Neuronal stem cell (in vitro differentiated cells): ENCODE measurements around the gene APBA3.

Experiments used
- DNase-seq: peaks from one replicate; pipeline ENCODE4 v3.0.0-alpha.2; 2013; ENCODE audit warnings: low spot score
- H2AFZ ChIP-seq: one replicate; pipeline ENCODE4 v1.6.1; 2013; ENCODE audit warnings: mild to moderate bottlenecking, low read length, inconsistent platforms
- H2AK5ac ChIP-seq: 2 replicates; pipeline ENCODE4 v1.6.1; 2013; ENCODE audit warnings: low read depth, mild to moderate bottlenecking, inconsistent platforms, low read length, moderate library complexity, mixed read lengths
- H2BK120ac ChIP-seq: 2 replicates; pipeline ENCODE4 v1.6.1; 2013; ENCODE audit warnings: low read depth, mild to moderate bottlenecking, inconsistent platforms, low read length, moderate library complexity, mixed read lengths
- H2BK12ac ChIP-seq: one replicate; pipeline ENCODE4 v1.6.1; 2013; ENCODE audit warnings: low read length, inconsistent platforms
- H2BK15ac ChIP-seq: 2 replicates; pipeline ENCODE4 v1.6.1; 2013; ENCODE audit warnings: mild to moderate bottlenecking, low read length, inconsistent platforms, mixed read lengths
- H2BK5ac ChIP-seq: one replicate; pipeline ENCODE4 v1.6.1; 2013; ENCODE audit warnings: inconsistent platforms, mild to moderate bottlenecking, low read length, moderate library complexity
- H3K14ac ChIP-seq: one replicate; pipeline ENCODE4 v1.6.1; 2013; ENCODE audit warnings: low read length, inconsistent platforms
- H3K18ac ChIP-seq: 2 replicates; pipeline ENCODE4 v1.6.1; 2013; ENCODE audit warnings: low read length, inconsistent platforms
- H3K23ac ChIP-seq: 2 replicates; pipeline ENCODE4 v1.6.1; 2013; ENCODE audit warnings: low read depth, mild to moderate bottlenecking, mixed read lengths, low read length, inconsistent platforms; ENCODE audit not compliant: poor library complexity
- H3K27ac ChIP-seq: replicated peaks from 3 replicates; pipeline ENCODE4 v1.5.1; 2013; ENCODE audit warnings: low read length, inconsistent platforms
- H3K27me3 ChIP-seq, 3 experiments: 2 replicates each; pipeline ENCODE4 v1.6.1; 2013; ENCODE audit warnings: low read length in 3 of 3, mild to moderate bottlenecking in 2 of 3, inconsistent platforms in 1 of 3, low read depth in 1 of 3, mixed read lengths in 1 of 3, moderate library complexity in 1 of 3; ENCODE audit not compliant: control insufficient read depth in 3 of 3, insufficient read depth in 3 of 3
- H3K36me3 ChIP-seq, 2 donors: replicated peaks in 1 of 2; 2 replicates each; pipeline ENCODE4 v1.6.1; 2013; ENCODE audit warnings: low read length in 2 of 2; ENCODE audit not compliant: control insufficient read depth in 2 of 2, insufficient read depth in 2 of 2
- H3K4ac ChIP-seq: 2 replicates; pipeline ENCODE4 v1.6.1; 2013; ENCODE audit warnings: inconsistent platforms, mild to moderate bottlenecking, low read length, moderate library complexity
- H3K4me1 ChIP-seq, 2 donors: 1 replicate in 1 of 2; 2 replicates in 1 of 2; pipeline ENCODE4 v1.6.1; 2013; ENCODE audit warnings: low read length in 2 of 2, low read depth in 1 of 2; ENCODE audit not compliant: control insufficient read depth in 2 of 2, insufficient read depth in 1 of 2
- H3K4me2 ChIP-seq: one replicate; pipeline ENCODE4 v1.6.1; 2013; ENCODE audit warnings: mild to moderate bottlenecking, low read length, inconsistent platforms; ENCODE audit not compliant: insufficient read depth, poor library complexity, severe bottlenecking
- H3K4me3 ChIP-seq, 2 donors: 2 replicates each; pipeline ENCODE4 v1.5.1; 2013; ENCODE audit warnings: low read length in 2 of 2, mild to moderate bottlenecking in 2 of 2, inconsistent platforms in 1 of 2, moderate library complexity in 1 of 2
- H3K79me1 ChIP-seq: one replicate; pipeline ENCODE4 v1.6.1; 2013; ENCODE audit warnings: low read depth, mild to moderate bottlenecking, inconsistent platforms, low read length, moderate library complexity
- H3K9ac ChIP-seq: one replicate; pipeline ENCODE4 v1.6.1; 2013; ENCODE audit warnings: mild to moderate bottlenecking, low read depth, low read length, inconsistent platforms; ENCODE audit not compliant: poor library complexity
- H3K9me3 ChIP-seq, 2 donors: replicated peaks in 1 of 2; 2 replicates each; pipeline versions ENCODE3 to v1.6.1; 2013; ENCODE audit warnings: low read length in 2 of 2, mild to moderate bottlenecking in 2 of 2, inconsistent platforms in 1 of 2, low read depth in 1 of 2, mixed read lengths in 1 of 2, moderate library complexity in 1 of 2; ENCODE audit not compliant: control insufficient read depth in 2 of 2, insufficient read depth in 1 of 2
- H4K8ac ChIP-seq: one replicate; pipeline ENCODE4 v1.6.1; 2013; ENCODE audit warnings: low read depth, mild to moderate bottlenecking, inconsistent platforms, low read length, moderate library complexity
- H4K91ac ChIP-seq: one replicate; pipeline ENCODE4 v1.6.1; 2013; ENCODE audit warnings: low read length, low read depth, mild to moderate bottlenecking, inconsistent platforms; ENCODE audit not compliant: poor library complexity
- WGBS, 2 donors: extraction: QIAGEN DNeasy Blood & Tissue Kit; methylation state at CpG; one replicate each; pipeline ENCODE4 v1.1.7; 2013; ENCODE audit warnings: missing lambda C conversion rate in 2 of 2, mixed read lengths in 1 of 2; ENCODE audit not compliant: insufficient read length in 2 of 2, insufficient replicate concordance in 1 of 2; ENCODE audit errors: extremely low coverage in 2 of 2; 5-methylcytosine and 5-hydroxymethylcytosine counted together

The APBA3 gene

DNA sequence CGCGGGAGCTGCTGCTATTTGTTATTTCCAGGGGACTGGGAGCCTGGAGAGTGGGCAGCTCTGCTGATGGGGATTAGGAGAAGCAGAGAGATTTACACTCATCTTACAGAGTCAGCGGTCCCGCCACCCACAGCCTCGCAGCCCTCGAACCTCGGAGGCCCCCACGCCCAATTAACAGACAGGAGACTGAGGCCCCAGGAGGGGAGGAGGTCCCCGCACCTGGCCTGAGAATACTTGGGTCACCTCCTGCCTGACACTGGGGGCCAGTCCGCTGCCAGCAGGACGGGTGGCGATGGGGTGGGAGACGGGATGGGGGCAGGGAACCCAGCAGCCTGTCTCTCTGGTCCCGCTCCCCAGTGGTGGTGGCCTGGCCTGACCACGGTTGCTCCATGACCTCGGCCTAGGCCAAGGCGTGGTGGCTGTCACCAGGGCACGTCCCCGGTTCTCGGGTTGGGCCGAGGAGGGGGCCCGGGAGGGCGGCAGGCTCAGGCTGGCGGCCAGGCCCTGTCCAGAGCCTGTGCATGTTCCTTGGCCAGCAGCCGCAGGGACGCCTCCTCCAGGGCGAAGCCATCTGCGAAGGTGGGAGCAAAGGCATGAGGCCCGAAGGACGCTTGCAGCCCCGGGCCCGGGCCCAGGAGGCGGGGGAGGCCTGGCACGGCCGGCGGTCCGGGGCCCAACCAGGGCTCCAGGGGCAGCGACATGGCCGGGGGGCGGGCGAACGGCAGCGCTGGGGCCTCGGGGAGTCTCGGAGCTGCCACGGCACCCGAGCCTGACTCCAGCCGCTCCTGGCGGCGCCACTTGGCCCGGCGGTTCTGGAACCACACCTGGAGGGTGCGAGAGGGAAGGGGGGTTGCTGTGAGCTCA is 8.9 kb upstream of the APBA3 start:
- H3K23ac ChIP-seq = no peak overlapping the region
- H2BK5ac ChIP-seq = peak overlapping the region; percentile 71
- H3K14ac ChIP-seq = peak overlapping the region; percentile 47
- H3K36me3 ChIP-seq = peaks cover 9 to 18% of the 10 kb centered on the region in 2 donors
- no CpG with 5 or more reads among the region's 53 CpGs for WGBS, 2 donors
- H3K27ac ChIP-seq = no peak overlapping the region
- peaks cover 4% of the 10 kb centered on the region for H3K79me1 ChIP-seq
- no peak overlapping the region for H4K91ac ChIP-seq
- H2AK5ac ChIP-seq = peak overlapping the region; percentile 84
- peak overlapping the region; percentile 4 for H2BK12ac ChIP-seq
- H4K8ac ChIP-seq = peak overlapping the region; percentile 48
- H3K9me3 ChIP-seq = no peaks in the 10 kb centered on the region
- H3K4me1 ChIP-seq = peaks cover 0 to 11% of the 10 kb centered on the region in 2 donors
- H3K18ac ChIP-seq = peak overlapping the region; percentile 89
- peak overlapping the region; percentile 52 for H2BK120ac ChIP-seq
- H3K4me2 ChIP-seq = peak overlapping the region; percentile 3
- no peak overlapping the region for H2AFZ ChIP-seq
- peak overlapping the region; percentile 89 for H3K4ac ChIP-seq
- H3K27me3 ChIP-seq = peaks cover 0 to 5% (median 0%) of the 10 kb centered on the region in 3 experiments
- H3K9ac ChIP-seq = no peak overlapping the region
- peak overlapping the region; percentile 75 for H2BK15ac ChIP-seq
- no peak overlapping the region for H3K4me3 ChIP-seq
- no peak for DNase-seq

DNA sequence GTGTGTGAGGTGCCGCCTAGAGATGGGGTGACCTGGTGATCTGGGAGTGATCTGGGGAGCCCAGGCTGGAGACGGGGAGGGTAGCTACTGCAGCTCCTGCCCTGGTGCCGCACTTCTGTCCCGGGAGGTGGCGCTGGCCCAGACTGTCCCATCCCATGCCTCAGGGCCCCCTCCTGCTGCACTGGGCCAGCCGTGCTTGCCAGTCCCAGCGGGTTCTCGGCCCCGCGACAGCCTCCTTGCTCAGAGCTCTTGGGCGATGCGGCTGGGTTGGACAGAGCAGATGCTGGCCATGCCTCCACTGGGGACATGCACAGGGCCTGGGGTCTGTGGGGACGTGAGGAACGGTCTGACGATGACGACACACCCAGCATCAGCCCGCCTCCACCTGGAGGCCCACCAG is 8.0 kb upstream of the APBA3 start:
- Histone ChIP-seq H3K36me3 (peaks cover 9 to 23% of the 10 kb centered on the region in 2 donors), H3K4ac (no peak overlapping the region), H3K14ac (no peak overlapping the region), H4K8ac (no peak overlapping the region), H3K18ac (no peak overlapping the region), H3K4me2 (no peak overlapping the region), H3K9me3 (no peaks in the 10 kb centered on the region), H3K23ac (peak overlapping the region; percentile 73), H3K27ac (no peak overlapping the region), H2BK120ac (no peak overlapping the region), H2BK15ac (no peak overlapping the region), H3K79me1 (peaks cover 4% of the 10 kb centered on the region), H2AFZ (no peak overlapping the region), H3K4me1 (peaks cover 0 to 8% of the 10 kb centered on the region in 2 donors), H2AK5ac (peak overlapping the region; percentile 71), H3K4me3 (no peak overlapping the region), H3K9ac (peak overlapping the region; percentile 12), H4K91ac (no peak overlapping the region), H2BK5ac (peak overlapping the region; percentile 71), H2BK12ac (peak overlapping the region; percentile 88), H3K27me3 (peaks cover 0 to 5% (median 0%) of the 10 kb centered on the region in 3 experiments)
- WGBS, 2 donors = no CpG with 5 or more reads among the region's 17 CpGs
- no peak for DNase-seq

DNA sequence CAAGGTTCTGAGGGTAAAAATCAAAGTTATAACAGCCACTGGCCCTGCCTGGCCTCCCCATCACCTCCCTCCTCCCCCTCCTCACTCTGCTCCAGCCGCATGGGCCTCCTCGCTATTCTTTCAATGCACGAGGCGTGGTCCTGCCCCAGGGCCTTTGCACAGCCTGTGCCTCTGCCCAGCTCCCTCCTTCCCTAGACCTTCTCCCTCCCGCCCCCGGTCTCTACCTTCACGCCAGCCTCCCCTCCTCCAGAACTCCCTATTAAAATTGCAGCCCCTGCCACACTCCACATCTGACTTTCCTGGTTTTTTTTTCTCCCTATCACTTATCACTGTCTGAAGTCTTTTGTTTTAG is 7.2 kb upstream of the APBA3 start:
- Histone ChIP-seq H3K18ac (no peak overlapping the region), H3K4me3 (no peak overlapping the region), H3K9ac (no peak overlapping the region), H2BK5ac (no peak overlapping the region), H3K23ac (no peak overlapping the region), H3K9me3 (no peaks in the 10 kb centered on the region), H3K4me2 (no peak overlapping the region), H3K4me1 (peaks cover 0 to 8% of the 10 kb centered on the region in 2 donors), H2BK120ac (no peak overlapping the region), H2BK12ac (no peak overlapping the region), H3K79me1 (peaks cover 4% of the 10 kb centered on the region), H3K27me3 (no peaks in the 10 kb centered on the region), H2BK15ac (no peak overlapping the region), H2AK5ac (no peak overlapping the region), H4K8ac (no peak overlapping the region), H3K36me3 (peaks cover 9 to 23% of the 10 kb centered on the region in 2 donors), H3K4ac (no peak overlapping the region), H3K14ac (no peak overlapping the region), H3K27ac (no peak overlapping the region), H4K91ac (no peak overlapping the region), H2AFZ (no peak overlapping the region)
- WGBS, 2 donors = no CpG with 5 or more reads among the region's 7 CpGs
- no peak for DNase-seq

DNA sequence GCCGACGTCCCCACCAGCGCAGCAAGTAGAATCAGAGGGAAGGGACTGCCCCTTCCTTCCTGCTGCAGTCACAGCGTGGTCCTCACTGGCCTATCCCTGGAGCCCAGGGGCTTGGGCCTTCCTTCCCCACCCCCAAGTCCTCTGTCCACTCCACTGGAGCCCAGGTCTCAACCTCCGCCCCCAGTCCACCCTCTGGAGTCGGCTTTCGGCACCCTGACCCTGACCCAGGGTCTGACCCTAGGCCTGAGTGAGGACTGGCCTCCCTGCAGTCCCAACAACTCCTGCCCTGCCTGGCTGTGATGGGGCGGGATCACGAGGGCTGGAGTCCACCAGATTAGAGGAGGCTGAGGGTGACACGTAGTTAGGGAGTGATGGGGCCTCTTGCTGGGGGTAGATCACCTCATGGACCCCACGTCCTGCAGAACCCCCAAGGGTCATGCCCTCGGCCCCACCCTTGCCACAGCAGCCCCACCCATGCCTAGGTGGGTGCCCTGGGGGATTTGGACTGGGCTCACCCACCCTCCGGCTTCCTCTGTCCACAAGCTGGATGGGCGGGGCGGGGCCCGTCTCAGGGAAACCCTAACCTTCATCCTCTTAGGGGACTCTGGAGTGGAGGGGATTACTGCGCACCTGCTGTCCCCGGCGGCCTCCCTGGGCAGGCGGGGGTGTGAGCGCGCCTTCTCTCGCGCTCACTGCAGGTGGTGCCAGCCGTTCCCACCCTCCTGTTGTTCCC is 6.7 kb upstream of the APBA3 start:
- Histone ChIP-seq H3K4me2 (no peak overlapping the region), H2BK120ac (no peak overlapping the region), H3K79me1 (peaks cover 4% of the 10 kb centered on the region), H3K4me1 (peaks cover 0 to 8% of the 10 kb centered on the region in 2 donors), H3K9me3 (no peaks in the 10 kb centered on the region), H3K18ac (no peak overlapping the region), H2BK12ac (no peak overlapping the region), H3K36me3 (peaks cover 9 to 23% of the 10 kb centered on the region in 2 donors), H3K9ac (no peak overlapping the region), H3K27me3 (no peaks in the 10 kb centered on the region), H3K14ac (no peak overlapping the region), H3K4me3 (no peak overlapping the region), H2AFZ (no peak overlapping the region), H2AK5ac (no peak overlapping the region), H2BK5ac (no peak overlapping the region), H3K27ac (no peak overlapping the region), H2BK15ac (no peak overlapping the region), H3K4ac (no peak overlapping the region), H4K8ac (no peak overlapping the region), H3K23ac (no peak overlapping the region), H4K91ac (no peak overlapping the region)
- no CpG with 5 or more reads among the region's 25 CpGs for WGBS, 2 donors
- no peak for DNase-seq
